Measurements from ENCODE around the gene MSRB1. TPM values are rescaled to one million over a fixed set of nuclear protein-coding genes. Genes with fewer than 3 reads are reported as not detected.
"Not testable (repeated sequence)": the region's sequence is repeated elsewhere in the genome, so short reads cannot be mapped to it uniquely, and the experiment has no call there.

The MSRB1 gene
- polyA plus RNA-seq, 1 experiment = 23.1 TPM

DNA sequence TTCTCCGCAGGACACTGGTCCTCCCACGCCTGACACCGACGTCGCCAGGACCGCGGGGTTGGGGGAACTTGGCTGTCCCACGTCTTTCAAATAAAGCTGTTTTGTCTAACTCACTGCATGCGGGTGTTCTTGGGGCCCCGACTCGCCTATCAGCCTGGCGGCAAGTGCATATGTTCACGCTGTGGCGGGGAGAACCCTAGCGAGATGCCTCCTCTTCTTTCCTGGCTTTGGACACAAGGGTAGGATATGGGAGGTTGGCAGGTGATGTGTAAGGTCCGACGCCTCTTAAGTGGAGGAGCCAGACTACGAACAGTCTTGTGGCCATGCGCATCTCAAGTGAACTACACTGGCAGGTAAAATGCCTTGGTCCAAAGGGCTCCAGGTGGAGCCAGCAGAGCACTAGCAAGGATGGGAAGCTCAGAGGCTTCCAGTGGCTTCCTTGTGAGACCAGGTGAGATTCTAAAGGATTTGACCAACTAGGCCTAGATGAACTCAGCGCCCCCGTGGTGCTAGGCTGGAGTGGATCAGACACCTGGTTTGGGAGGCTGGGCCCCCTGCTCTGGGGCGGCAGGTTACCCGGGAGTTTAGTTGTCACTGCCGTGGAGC is 22.5 kb upstream of the MSRB1 start:
- Histone ChIP-seq H3K9me3 (ENCODE audit: control insufficient read depth, insufficient read depth, low read length) (no peaks in the 10 kb centered on the region), H3K4me3 (ENCODE audit: low read depth, low read length) (peak overlapping the region; percentile 90), H3K27ac (ENCODE audit: low read depth, low read length) (peak overlapping the region; percentile 87), H3K27me3 (ENCODE audit: control insufficient read depth, insufficient read depth, low read length) (no peaks in the 10 kb centered on the region)
- ChIA-PET POLR2A (interaction anchor here (0.7 to 2.0 kb wide), 27 partner anchors 8 to 249 kb away, joined by 3 to 20 read pairs (median 6); partner anchors contain the start of genes FAHD1, GFER, HAGH and MSRB1), CTCF (interaction anchor here (1.2 kb wide), 1 partner anchor 175 kb away, joined by 3 read pairs; no protein-coding TSS in a partner anchor)
- TF ChIP-seq CTCF (IDR thresholded peaks at IDR 0.05; ENCODE audit: low read depth, low read length) = no peak
- no peak for DNase-seq (ENCODE audit: low read depth, low spot score)

DNA sequence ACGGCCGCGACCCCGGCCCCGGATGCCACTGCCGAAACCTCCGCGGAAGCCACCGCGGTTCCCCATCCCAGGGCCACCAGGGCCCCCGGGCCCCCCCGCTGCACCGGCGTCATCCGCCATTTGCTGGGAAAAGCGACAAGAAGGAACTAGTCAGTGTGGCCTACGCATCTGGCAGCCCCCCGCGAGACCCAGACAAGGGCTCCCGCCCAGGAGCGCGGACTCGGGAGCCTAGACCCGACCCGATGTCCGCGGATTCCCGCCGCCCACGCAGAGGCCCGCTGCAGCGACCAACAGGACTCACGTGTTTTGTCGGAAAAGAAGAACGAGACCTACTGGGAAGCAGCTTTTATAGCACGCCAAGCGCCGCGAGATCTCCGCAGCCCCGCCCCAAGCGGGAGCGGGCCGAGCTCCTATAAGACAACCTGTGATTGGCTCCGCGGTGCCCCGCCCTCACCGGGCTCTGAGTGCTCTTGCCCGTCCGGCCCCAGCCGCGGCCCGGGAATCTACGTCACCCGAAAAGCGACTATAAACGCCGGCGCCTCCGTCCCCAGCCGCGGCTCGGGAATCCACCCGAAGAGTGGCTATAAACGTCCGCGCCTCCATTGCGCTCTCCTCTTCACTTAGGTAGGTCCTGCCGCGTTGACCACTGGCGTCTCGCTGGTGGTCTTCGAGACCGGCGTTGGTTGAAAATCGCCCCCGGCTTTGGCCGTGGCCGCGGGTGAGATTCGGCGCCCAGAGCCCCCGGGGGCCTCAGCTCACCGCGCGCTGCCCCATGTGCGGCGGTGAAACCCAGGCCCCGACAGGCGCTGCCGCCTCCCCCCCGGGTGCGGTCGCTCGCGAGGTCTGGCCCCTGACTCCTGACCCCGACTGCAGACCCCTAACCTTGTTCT is 21.8 kb upstream of the MSRB1 start, which contains the start of gene RPS2:
Gene RPS2 (minus strand): TSS at position 321 of the 890 bp plus-strand sequence. CDS start 201 bp downstream, at position 120.
- peak; percentile 98 for DNase-seq (ENCODE audit: low read depth, low spot score)
- no peaks in the 10 kb centered on the region for H3K27me3 ChIP-seq (ENCODE audit: control insufficient read depth, insufficient read depth, low read length)
- no peak for TF ChIP-seq CTCF (IDR thresholded peaks at IDR 0.05; ENCODE audit: low read depth, low read length)
- ChIA-PET POLR2A (interaction anchor here (0.6 to 2.0 kb wide), 47 partner anchors 9 to 772 kb away, joined by 3 to 20 read pairs (median 4); partner anchors contain the start of genes ECI1, FAHD1, GFER and HAGH), CTCF (interaction anchor here (0.7 to 1.2 kb wide), 3 partner anchors 176 to 1623 kb away, joined by 3 to 6 read pairs (median 4); no protein-coding TSS in a partner anchor)
- no peaks in the 10 kb centered on the region; the same call in 1 of the 2 replicates for H3K9me3 ChIP-seq (ENCODE audit: control insufficient read depth, insufficient read depth, low read length)
- peak within 1 kb of the TSS; percentile 90 for H3K4me3 ChIP-seq (ENCODE audit: low read depth, low read length)
- H3K27ac ChIP-seq (ENCODE audit: low read depth, low read length) = peak within 1 kb of the TSS; percentile 91

GRCh38 chr16:1963806-1964505 is 21.0 kb upstream of the MSRB1 start:
- POLR2A ChIA-PET = interaction anchor here (0.6 to 2.0 kb wide), 38 partner anchors 8 to 772 kb away, joined by 3 to 20 read pairs (median 5); partner anchors contain the start of genes ECI1, FAHD1, GFER and HAGH
- no peak for DNase-seq (ENCODE audit: low read depth, low spot score)
- Histone ChIP-seq H3K9me3 (ENCODE audit: control insufficient read depth, insufficient read depth, low read length) (no peaks in the 10 kb centered on the region; the same call in 1 of the 2 replicates), H3K27me3 (ENCODE audit: control insufficient read depth, insufficient read depth, low read length) (no peaks in the 10 kb centered on the region), H3K4me3 (ENCODE audit: low read depth, low read length) (peak overlapping the region; percentile 90), H3K27ac (ENCODE audit: low read depth, low read length) (peak overlapping the region; percentile 75)
- CTCF ChIA-PET = interaction anchor here (0.7 to 0.9 kb wide), 2 partner anchors 245 to 1622 kb away, joined by 4 to 6 read pairs; no protein-coding TSS in a partner anchor
- no peak for TF ChIP-seq CTCF (IDR thresholded peaks at IDR 0.05; ENCODE audit: low read depth, low read length)

DNA sequence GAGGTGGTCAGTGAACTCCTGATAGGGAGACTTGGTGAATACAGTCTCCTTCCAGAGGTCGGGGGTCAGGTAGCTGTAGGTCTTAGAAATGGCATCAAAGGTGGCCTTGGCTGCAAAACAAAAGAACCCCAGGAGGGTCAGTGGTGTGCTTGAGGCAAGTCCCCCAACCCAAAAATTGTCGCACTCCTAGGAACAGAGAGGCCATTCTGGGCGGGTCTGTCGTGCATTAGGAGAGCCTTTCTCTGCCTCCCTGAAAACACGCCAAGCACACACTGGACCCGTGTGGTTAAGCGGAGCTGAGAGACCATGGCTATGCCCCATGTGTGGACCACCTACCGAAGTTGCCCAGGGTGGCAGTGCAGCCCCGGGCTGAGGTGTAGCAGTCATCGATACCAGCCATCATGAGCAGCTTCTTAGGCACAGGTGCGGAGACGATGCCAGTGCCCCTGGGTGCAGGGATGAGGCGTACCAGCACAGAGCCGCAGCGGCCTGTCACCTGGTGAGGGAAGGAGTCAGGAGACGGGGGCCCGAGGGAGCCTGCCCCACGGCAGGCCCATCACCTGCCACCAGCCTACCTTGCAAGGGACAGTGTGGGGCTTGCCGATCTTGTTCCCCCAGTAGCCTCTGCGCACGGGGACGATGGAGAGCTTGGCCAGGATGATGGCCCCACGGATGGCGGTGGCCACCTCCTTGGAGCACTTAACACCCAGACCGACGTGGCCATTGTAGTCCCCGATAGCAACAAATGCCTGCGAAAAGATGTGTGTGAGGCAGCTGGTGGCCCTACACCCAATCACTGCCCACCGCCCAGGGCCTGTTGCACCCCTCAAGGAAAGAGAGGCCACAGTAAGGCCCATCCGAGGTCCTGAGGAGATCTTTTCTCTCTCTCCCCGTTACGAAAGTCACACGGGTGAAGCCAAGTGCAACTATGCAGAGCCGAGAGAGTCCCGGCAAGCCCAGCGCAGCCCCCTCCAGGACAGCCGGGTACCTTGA is 19.5 kb upstream of the MSRB1 start:
- H3K4me3 ChIP-seq (ENCODE audit: low read depth, low read length) = peak overlapping the region; percentile 90
- H3K9me3 ChIP-seq (ENCODE audit: control insufficient read depth, insufficient read depth, low read length); CTCF ChIA-PET; H3K27me3 ChIP-seq (ENCODE audit: control insufficient read depth, insufficient read depth, low read length); H3K27ac ChIP-seq (ENCODE audit: low read depth, low read length); DNase-seq (ENCODE audit: low read depth, low spot score): not testable (repeated sequence)
- POLR2A ChIA-PET = interaction anchor here (1.0 to 1.7 kb wide), 3 partner anchors 9 to 193 kb away, joined by 3 to 8 read pairs (median 3); partner anchors contain the start of genes TBL3 and TRAF7
